ENCODE results near the gene PVALEF.

The PVALEF gene

GRCh38 chr17:81160747-81161453 lies 4.4 kb upstream of the PVALEF start:
- FAIRE-seq: no peak
- no peak for DNase-seq (ENCODE audit: insufficient read length, low spot score)

GRCh38 chr17:81161536-81161935 lies 3.8 kb upstream of the PVALEF start:
- DNase-seq (ENCODE audit: insufficient read length, low spot score): no peak
- no peak for FAIRE-seq

GRCh38 chr17:81161972-81162371 lies 3.3 kb upstream of the PVALEF start:
- no peak for DNase-seq (ENCODE audit: insufficient read length, low spot score)
- FAIRE-seq: no peak

- DNase-seq (ENCODE audit: insufficient read length, low spot score) (no peak), FAIRE-seq (no peak)
Measured at GRCh38 chr17:81162491-81162890, 2.8 kb upstream of the PVALEF start.

GRCh38 chr17:81163051-81163695 lies 2.1 kb upstream of the PVALEF start:
- FAIRE-seq: no peak
- DNase-seq (ENCODE audit: insufficient read length, low spot score): no peak

GRCh38 chr17:81163703-81164370 lies 1.5 kb upstream of the PVALEF start:
- no peak for DNase-seq (ENCODE audit: insufficient read length, low spot score)
- FAIRE-seq: no peak

GRCh38 chr17:81164371-81165245 lies 699 bp upstream of the PVALEF start:
- DNase-seq (ENCODE audit: insufficient read length, low spot score): no peak
- peak; percentile 33 for FAIRE-seq

- no peak for DNase-seq (ENCODE audit: insufficient read length, low spot score)
- no peak for FAIRE-seq
Measured at GRCh38 chr17:81166033-81166492, 756 bp downstream of the PVALEF start, which contains the start of gene AATK. Gene AATK (minus strand): TSS chr17:81166221. CDS start chr17:81165992, 229 bp downstream.

- FAIRE-seq (no peak), DNase-seq (ENCODE audit: insufficient read length, low spot score) (no peak)
Measured at GRCh38 chr17:81167194-81167524, 1.9 kb downstream of the PVALEF start.

- no peak for FAIRE-seq
- DNase-seq (ENCODE audit: insufficient read length, low spot score): no peak
Measured at GRCh38 chr17:81167638-81168037, 2.3 kb downstream of the PVALEF start.

- DNase-seq (ENCODE audit: insufficient read length, low spot score) (no peak), FAIRE-seq (peak; percentile 99)
Measured at GRCh38 chr17:81169870-81170309, 4.6 kb downstream of the PVALEF start.

GRCh38 chr17:81170727-81171494 lies 5.6 kb downstream of the PVALEF start:
- DNase-seq (ENCODE audit: insufficient read length, low spot score) (no peak), FAIRE-seq (no peak)

- no peak for DNase-seq (ENCODE audit: insufficient read length, low spot score)
- FAIRE-seq: peak; percentile 20
Measured at GRCh38 chr17:81171941-81172340, 6.6 kb downstream of the PVALEF start.

GRCh38 chr17:81173052-81173761 lies 7.9 kb downstream of the PVALEF start:
- DNase-seq (ENCODE audit: insufficient read length, low spot score): no peak
- FAIRE-seq: no peak

- no peak for DNase-seq (ENCODE audit: insufficient read length, low spot score)
- FAIRE-seq: no peak
Measured at GRCh38 chr17:81173762-81174155, 8.5 kb downstream of the PVALEF start.

- no peak for FAIRE-seq
- DNase-seq (ENCODE audit: insufficient read length, low spot score): no peak
Measured at GRCh38 chr17:81176666-81177065, 11.4 kb downstream of the PVALEF start.

GRCh38 chr17:81178136-81179091 lies 13.1 kb downstream of the PVALEF start:
- FAIRE-seq (no peak), DNase-seq (ENCODE audit: insufficient read length, low spot score) (no peak)

GRCh38 chr17:81179220-81179619 lies 13.9 kb downstream of the PVALEF start:
- FAIRE-seq: no peak

More at GRCh38 chr17:81179220-81179619, 13.9 kb downstream of the PVALEF start:
- no peak for DNase-seq (ENCODE audit: insufficient read length, low spot score)
